K562 (cell line): ENCODE results near the gene DYNLT4. TPM values are rescaled to one million over a fixed set of nuclear protein-coding genes. Genes with fewer than 3 reads are reported as not detected.

Experiments used
- CHD4 ChIP-seq: fragments of 200-600 bp; sonication (generic); IDR thresholded peaks from 3 replicates; pipeline ENCODE4 v1.6.1; 2012; ENCODE audit warnings: low read depth, mild to moderate bottlenecking, mixed read lengths, low read length, inconsistent platforms; ENCODE audit not compliant: insufficient read depth, insufficient replicate concordance, poor library complexity, severe bottlenecking
- GABPB2 ChIP-seq: fragments of 250-450 bp; sonication (Bioruptor Pico); conservative IDR thresholded peaks from 2 replicates; pipeline ENCODE4 v1.5.1; 2021; ENCODE audit warnings: mild to moderate bottlenecking
- KLF13 ChIP-seq: fragments of 450-650 bp; IDR thresholded peaks from 2 replicates; pipeline ENCODE4 v1.6.1; 2016; ENCODE audit warnings: missing genetic modification characterization, low read depth, mild to moderate bottlenecking, missing compliant biosample characterization, moderate library complexity, borderline replicate concordance
- NR1H2 ChIP-seq: sonication (generic); formaldehyde crosslinking; IDR thresholded peaks from 2 replicates; pipeline ENCODE4 v1.4.0; 2020; ENCODE audit warnings: mild to moderate bottlenecking, missing genetic modification reagents
- ZKSCAN1 ChIP-seq: fragments of 150-350 bp; IDR thresholded peaks from 2 replicates; pipeline ENCODE4 v1.6.1; 2016; ENCODE audit warnings: low read depth, low read length
- polyA plus RNA-seq, 8 experiments: library from polyadenylated mRNA; depleted of rRNA in 4 of 8; stranded (reverse) in 5 of 8; unstranded in 3 of 8; fragments of >200 nt; fragmentation: Nextera tagmentation in 2 of 8; fragmentation: Illumina TruSeq in 1 of 8; extraction: Ambion mirVana in 2 of 8; extraction: Trizol in 1 of 8; gene quantifications; 2 replicates each; pipeline versions ENCODE4 v1.2.1 to v1.2.3, GENCODE V29; 2011 to 2014; ENCODE audit warnings: inconsistent platforms in 1 of 8, missing spikeins in 1 of 8
- total RNA-seq, 7 experiments: library from RNA; depleted of rRNA in 6 of 7; stranded (reverse); fragments of >200 nt in 6 of 7; fragmentation: Illumina TruSeq in 2 of 7; extraction: Trizol in 2 of 7; gene quantifications; 2 replicates each; pipeline versions ENCODE4 v1.2.1 to v1.2.3, GENCODE V29; 2011 to 2021; ENCODE audit warnings: low replicate concordance in 1 of 7
- TF ChIP-seq, protein P1 (sequence below), 2 experiments: fragments of 450-650 bp in 1 of 2; sonication (generic) in 1 of 2; formaldehyde crosslinking in 1 of 2; IDR thresholded peaks; 2 replicates each; pipeline versions ENCODE4 v1.7.1 to v1.9.0; 2016 to 2022; ENCODE audit warnings: inconsistent platforms in 1 of 2, mild to moderate bottlenecking in 1 of 2, missing genetic modification reagents in 1 of 2
- TF ChIP-seq, protein P2 (sequence below): sonication (generic); formaldehyde crosslinking; IDR thresholded peaks from 2 replicates; pipeline ENCODE4 v1.8.0; 2023; ENCODE audit warnings: missing genetic modification reagents, mild to moderate bottlenecking, borderline replicate concordance

DYNLT4 gene
- total and polyA plus RNA-seq, 9 of the 15 experiments (the other 6 are each of a cell fraction or from before 2014, with no cell fraction given): 0.29 to 0.73 TPM; not detected in 7

DNA sequence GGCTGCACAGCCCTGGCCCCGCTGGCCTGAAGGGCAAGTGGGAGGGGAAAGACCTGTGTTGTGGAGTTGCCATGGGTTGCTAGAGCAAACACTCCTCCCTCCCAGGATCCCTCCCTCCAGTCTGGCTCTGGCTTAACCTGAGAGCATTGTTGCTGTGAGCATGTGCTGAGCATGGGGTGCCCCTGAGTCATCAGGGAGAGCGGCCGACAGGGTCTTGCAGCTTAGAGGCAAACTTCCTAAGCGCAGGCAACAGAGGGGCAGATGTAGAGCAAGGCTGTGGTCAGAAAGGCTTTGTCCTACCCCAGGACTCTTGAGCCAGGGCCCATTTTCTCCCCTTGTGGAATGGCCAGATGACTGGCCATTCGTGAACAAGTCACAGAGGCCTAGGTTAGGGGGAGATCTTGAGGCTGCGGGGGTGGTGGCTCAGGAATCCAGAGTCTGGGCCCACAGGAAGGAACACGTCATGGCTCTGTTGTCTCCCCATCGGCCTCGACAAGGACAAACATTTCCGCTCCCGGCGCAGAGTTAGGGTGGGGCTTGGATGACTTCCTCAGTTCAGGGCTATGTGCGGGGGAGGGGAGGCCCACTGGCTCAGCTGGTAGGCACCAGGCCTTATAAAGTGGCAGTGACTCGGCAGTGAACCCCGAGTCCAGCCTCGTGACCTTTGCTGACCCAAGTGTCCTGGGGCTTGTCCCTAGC is 362 bp upstream of the DYNLT4 start (continued):
- TF ChIP-seq, protein P1, sequence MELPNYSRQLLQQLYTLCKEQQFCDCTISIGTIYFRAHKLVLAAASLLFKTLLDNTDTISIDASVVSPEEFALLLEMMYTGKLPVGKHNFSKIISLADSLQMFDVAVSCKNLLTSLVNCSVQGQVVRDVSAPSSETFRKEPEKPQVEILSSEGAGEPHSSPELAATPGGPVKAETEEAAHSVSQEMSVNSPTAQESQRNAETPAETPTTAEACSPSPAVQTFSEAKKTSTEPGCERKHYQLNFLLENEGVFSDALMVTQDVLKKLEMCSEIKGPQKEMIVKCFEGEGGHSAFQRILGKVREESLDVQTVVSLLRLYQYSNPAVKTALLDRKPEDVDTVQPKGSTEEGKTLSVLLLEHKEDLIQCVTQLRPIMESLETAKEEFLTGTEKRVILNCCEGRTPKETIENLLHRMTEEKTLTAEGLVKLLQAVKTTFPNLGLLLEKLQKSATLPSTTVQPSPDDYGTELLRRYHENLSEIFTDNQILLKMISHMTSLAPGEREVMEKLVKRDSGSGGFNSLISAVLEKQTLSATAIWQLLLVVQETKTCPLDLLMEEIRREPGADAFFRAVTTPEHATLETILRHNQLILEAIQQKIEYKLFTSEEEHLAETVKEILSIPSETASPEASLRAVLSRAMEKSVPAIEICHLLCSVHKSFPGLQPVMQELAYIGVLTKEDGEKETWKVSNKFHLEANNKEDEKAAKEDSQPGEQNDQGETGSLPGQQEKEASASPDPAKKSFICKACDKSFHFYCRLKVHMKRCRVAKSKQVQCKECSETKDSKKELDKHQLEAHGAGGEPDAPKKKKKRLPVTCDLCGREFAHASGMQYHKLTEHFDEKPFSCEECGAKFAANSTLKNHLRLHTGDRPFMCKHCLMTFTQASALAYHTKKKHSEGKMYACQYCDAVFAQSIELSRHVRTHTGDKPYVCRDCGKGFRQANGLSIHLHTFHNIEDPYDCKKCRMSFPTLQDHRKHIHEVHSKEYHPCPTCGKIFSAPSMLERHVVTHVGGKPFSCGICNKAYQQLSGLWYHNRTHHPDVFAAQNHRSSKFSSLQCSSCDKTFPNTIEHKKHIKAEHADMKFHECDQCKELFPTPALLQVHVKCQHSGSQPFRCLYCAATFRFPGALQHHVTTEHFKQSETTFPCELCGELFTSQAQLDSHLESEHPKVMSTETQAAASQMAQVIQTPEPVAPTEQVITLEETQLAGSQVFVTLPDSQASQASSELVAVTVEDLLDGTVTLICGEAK (IDR thresholded peaks at IDR 0.05): peak; percentile 80
- TF ChIP-seq, protein P1 (CRISPR knock-in tag; IDR thresholded peaks at IDR 0.05): no peak
- no peak for TF ChIP-seq CHD4
- TF ChIP-seq, protein P2, sequence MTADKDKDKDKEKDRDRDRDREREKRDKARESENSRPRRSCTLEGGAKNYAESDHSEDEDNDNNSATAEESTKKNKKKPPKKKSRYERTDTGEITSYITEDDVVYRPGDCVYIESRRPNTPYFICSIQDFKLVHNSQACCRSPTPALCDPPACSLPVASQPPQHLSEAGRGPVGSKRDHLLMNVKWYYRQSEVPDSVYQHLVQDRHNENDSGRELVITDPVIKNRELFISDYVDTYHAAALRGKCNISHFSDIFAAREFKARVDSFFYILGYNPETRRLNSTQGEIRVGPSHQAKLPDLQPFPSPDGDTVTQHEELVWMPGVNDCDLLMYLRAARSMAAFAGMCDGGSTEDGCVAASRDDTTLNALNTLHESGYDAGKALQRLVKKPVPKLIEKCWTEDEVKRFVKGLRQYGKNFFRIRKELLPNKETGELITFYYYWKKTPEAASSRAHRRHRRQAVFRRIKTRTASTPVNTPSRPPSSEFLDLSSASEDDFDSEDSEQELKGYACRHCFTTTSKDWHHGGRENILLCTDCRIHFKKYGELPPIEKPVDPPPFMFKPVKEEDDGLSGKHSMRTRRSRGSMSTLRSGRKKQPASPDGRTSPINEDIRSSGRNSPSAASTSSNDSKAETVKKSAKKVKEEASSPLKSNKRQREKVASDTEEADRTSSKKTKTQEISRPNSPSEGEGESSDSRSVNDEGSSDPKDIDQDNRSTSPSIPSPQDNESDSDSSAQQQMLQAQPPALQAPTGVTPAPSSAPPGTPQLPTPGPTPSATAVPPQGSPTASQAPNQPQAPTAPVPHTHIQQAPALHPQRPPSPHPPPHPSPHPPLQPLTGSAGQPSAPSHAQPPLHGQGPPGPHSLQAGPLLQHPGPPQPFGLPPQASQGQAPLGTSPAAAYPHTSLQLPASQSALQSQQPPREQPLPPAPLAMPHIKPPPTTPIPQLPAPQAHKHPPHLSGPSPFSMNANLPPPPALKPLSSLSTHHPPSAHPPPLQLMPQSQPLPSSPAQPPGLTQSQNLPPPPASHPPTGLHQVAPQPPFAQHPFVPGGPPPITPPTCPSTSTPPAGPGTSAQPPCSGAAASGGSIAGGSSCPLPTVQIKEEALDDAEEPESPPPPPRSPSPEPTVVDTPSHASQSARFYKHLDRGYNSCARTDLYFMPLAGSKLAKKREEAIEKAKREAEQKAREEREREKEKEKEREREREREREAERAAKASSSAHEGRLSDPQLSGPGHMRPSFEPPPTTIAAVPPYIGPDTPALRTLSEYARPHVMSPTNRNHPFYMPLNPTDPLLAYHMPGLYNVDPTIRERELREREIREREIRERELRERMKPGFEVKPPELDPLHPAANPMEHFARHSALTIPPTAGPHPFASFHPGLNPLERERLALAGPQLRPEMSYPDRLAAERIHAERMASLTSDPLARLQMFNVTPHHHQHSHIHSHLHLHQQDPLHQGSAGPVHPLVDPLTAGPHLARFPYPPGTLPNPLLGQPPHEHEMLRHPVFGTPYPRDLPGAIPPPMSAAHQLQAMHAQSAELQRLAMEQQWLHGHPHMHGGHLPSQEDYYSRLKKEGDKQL (CRISPR knock-in tag): peak; percentile 97
- TF ChIP-seq KLF13: peak; percentile 94
- no peak; the same call in 1 of the 2 replicates for TF ChIP-seq NR1H2 (CRISPR knock-in tag)
- TF ChIP-seq ZKSCAN1: peak; percentile 15; the same call in 1 of the 2 replicates
- TF ChIP-seq GABPB2: no peak
